ENCODE results near the gene CFAP54. TPM values are rescaled to one million over a fixed set of nuclear protein-coding genes. Genes with fewer than 3 reads are reported as not detected.

CFAP54 gene
- polyA plus RNA-seq, 1 of the 3 experiments (the other 2 are of a cell fraction), result 0.87 TPM

DNA sequence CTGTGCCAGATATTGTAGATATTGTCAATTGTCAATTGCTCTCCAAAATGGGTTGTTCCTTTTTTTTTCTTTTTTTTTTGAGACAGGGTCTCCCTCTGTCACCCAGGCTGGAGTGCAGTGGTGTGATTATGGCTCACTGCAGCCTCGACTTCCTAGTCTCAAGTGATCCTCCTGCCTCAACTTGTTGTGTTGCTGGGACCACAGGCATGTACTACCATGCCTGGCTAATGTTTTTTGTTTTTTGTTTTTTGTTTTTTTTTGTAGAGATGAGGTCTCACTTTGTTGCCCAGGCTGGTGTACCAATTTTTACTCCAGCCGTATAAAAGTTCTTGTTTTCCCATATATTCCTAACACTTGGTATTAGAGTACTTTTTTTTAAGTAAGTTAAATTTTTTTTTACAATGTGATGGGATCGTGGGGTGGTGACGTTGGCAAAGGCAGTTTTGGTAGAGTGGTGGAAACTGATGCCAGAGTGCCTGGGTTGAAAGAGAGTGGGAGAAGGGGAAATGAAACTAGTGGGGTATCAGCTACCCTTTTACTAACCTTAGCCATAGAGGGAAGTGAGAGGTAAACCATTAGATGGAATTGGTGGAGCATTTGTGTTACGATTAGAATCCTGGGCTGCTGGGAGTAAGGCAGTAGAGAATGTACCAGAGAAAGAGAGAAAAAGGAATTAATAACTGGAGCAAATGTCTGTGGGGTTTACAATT is 33.0 kb upstream of the CFAP54 start:
- WGBS (ENCODE audit: low lambda C conversion rate), result 86% methylated on average over 5 of the region's 5 CpGs
- POLR2A ChIA-PET, result no interaction called here

More for the DNA sequence above, 33.0 kb upstream of the CFAP54 start:
- H3K27ac ChIP-seq (ENCODE audit: low read depth in 2 of 2, low read length in 1 of 2), result no peak overlapping the region
- H3K9me3 ChIP-seq, result no peaks in the 10 kb centered on the region
- H3K79me2 ChIP-seq (ENCODE audit: insufficient read depth), result no peaks in the 10 kb centered on the region
- H3K4me3 ChIP-seq (ENCODE audit: low read depth in 2 of 2, low read length in 1 of 2), result no peak overlapping the region
- no peak overlapping the region for H3K9ac ChIP-seq
- no peak for DNase-seq
- H3K27me3 ChIP-seq (ENCODE audit: insufficient read depth), result no peaks in the 10 kb centered on the region
- no peaks in the 10 kb centered on the region for H3K36me3 ChIP-seq (replicated peaks in 1 of 2; ENCODE audit: control insufficient read depth in 1 of 2, insufficient read depth in 2 of 2, low read length in 1 of 2)
- no peak for TF ChIP-seq EZH2phosphoT487 (IDR thresholded peaks at IDR 0.05; ENCODE audit: borderline replicate concordance, low read depth)
- TF ChIP-seq RCOR1 (IDR thresholded peaks at IDR 0.05; ENCODE audit: low read length), result no peak
- TF ChIP-seq FOXM1 (IDR thresholded peaks at IDR 0.05; ENCODE audit: low read depth), result no peak
- TF ChIP-seq SIN3A (IDR thresholded peaks at IDR 0.05; ENCODE audit: borderline replicate concordance, low read depth, low read length), result no peak
- TF ChIP-seq RFX5 (IDR thresholded peaks at IDR 0.05; ENCODE audit: low read length), result no peak
- TF ChIP-seq, protein P1, sequence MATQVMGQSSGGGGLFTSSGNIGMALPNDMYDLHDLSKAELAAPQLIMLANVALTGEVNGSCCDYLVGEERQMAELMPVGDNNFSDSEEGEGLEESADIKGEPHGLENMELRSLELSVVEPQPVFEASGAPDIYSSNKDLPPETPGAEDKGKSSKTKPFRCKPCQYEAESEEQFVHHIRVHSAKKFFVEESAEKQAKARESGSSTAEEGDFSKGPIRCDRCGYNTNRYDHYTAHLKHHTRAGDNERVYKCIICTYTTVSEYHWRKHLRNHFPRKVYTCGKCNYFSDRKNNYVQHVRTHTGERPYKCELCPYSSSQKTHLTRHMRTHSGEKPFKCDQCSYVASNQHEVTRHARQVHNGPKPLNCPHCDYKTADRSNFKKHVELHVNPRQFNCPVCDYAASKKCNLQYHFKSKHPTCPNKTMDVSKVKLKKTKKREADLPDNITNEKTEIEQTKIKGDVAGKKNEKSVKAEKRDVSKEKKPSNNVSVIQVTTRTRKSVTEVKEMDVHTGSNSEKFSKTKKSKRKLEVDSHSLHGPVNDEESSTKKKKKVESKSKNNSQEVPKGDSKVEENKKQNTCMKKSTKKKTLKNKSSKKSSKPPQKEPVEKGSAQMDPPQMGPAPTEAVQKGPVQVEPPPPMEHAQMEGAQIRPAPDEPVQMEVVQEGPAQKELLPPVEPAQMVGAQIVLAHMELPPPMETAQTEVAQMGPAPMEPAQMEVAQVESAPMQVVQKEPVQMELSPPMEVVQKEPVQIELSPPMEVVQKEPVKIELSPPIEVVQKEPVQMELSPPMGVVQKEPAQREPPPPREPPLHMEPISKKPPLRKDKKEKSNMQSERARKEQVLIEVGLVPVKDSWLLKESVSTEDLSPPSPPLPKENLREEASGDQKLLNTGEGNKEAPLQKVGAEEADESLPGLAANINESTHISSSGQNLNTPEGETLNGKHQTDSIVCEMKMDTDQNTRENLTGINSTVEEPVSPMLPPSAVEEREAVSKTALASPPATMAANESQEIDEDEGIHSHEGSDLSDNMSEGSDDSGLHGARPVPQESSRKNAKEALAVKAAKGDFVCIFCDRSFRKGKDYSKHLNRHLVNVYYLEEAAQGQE (IDR thresholded peaks at IDR 0.05; ENCODE audit: low read depth, low read length), result no peak
- TF ChIP-seq POLR2AphosphoS5 (IDR thresholded peaks at IDR 0.05; ENCODE audit: low read depth, low read length), result no peak
- TF ChIP-seq, protein P2, sequence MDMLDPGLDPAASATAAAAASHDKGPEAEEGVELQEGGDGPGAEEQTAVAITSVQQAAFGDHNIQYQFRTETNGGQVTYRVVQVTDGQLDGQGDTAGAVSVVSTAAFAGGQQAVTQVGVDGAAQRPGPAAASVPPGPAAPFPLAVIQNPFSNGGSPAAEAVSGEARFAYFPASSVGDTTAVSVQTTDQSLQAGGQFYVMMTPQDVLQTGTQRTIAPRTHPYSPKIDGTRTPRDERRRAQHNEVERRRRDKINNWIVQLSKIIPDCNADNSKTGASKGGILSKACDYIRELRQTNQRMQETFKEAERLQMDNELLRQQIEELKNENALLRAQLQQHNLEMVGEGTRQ (IDR thresholded peaks at IDR 0.05; ENCODE audit: borderline replicate concordance, low read depth, low read length), result no peak
- no peak for TF ChIP-seq ELF1 (IDR thresholded peaks at IDR 0.05)
- TF ChIP-seq TEAD4 (IDR thresholded peaks at IDR 0.05; ENCODE audit: borderline replicate concordance, insufficient read depth), result no peak
- TF ChIP-seq, protein P3, sequence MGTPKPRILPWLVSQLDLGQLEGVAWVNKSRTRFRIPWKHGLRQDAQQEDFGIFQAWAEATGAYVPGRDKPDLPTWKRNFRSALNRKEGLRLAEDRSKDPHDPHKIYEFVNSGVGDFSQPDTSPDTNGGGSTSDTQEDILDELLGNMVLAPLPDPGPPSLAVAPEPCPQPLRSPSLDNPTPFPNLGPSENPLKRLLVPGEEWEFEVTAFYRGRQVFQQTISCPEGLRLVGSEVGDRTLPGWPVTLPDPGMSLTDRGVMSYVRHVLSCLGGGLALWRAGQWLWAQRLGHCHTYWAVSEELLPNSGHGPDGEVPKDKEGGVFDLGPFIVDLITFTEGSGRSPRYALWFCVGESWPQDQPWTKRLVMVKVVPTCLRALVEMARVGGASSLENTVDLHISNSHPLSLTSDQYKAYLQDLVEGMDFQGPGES (IDR thresholded peaks at IDR 0.05; ENCODE audit: low read depth, low read length), result no peak
- TF ChIP-seq, protein P4, sequence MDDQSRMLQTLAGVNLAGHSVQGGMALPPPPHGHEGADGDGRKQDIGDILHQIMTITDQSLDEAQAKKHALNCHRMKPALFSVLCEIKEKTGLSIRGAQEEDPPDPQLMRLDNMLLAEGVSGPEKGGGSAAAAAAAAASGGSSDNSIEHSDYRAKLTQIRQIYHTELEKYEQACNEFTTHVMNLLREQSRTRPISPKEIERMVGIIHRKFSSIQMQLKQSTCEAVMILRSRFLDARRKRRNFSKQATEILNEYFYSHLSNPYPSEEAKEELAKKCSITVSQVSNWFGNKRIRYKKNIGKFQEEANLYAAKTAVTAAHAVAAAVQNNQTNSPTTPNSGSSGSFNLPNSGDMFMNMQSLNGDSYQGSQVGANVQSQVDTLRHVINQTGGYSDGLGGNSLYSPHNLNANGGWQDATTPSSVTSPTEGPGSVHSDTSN (IDR thresholded peaks at IDR 0.05), result no peak
- TF ChIP-seq TAF1 (IDR thresholded peaks at IDR 0.05; ENCODE audit: borderline replicate concordance, low read depth, low read length), result no peak
- no peak for TF ChIP-seq GABPA (IDR thresholded peaks at IDR 0.05; ENCODE audit: low read depth)
- TF ChIP-seq, protein P5, sequence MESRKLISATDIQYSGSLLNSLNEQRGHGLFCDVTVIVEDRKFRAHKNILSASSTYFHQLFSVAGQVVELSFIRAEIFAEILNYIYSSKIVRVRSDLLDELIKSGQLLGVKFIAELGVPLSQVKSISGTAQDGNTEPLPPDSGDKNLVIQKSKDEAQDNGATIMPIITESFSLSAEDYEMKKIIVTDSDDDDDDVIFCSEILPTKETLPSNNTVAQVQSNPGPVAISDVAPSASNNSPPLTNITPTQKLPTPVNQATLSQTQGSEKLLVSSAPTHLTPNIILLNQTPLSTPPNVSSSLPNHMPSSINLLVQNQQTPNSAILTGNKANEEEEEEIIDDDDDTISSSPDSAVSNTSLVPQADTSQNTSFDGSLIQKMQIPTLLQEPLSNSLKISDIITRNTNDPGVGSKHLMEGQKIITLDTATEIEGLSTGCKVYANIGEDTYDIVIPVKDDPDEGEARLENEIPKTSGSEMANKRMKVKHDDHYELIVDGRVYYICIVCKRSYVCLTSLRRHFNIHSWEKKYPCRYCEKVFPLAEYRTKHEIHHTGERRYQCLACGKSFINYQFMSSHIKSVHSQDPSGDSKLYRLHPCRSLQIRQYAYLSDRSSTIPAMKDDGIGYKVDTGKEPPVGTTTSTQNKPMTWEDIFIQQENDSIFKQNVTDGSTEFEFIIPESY (IDR thresholded peaks at IDR 0.05; ENCODE audit: borderline replicate concordance, low read depth), result no peak
- peaks cover 16% of the 10 kb centered on the region for H3F3A ChIP-seq (replicated peaks; ENCODE audit: insufficient read depth)
- no peaks in the 10 kb centered on the region for H4K20me1 ChIP-seq (ENCODE audit: insufficient read depth)
- no peak overlapping the region for H3K4me2 ChIP-seq
- H3K4me1 ChIP-seq (ENCODE audit: control insufficient read depth in 1 of 2, insufficient read depth in 2 of 2, low read depth in 1 of 2, low read length in 1 of 2), result no peaks in the 10 kb centered on the region
- H3K9me2 ChIP-seq, result no peaks in the 10 kb centered on the region
- H2AFZ ChIP-seq (ENCODE audit: low read depth), result no peak overlapping the region
- CTCF ChIA-PET, result interaction anchor here (1.5 kb wide), 1 partner anchor 32 kb away, joined by 4 read pairs; no protein-coding TSS in a partner anchor
